Activated CD4-positive, alpha-beta T cell treated with anti-CD3 and anti-CD28 coated beads for 36 hours (primary cell): ENCODE data around the gene UBE2O. TPM values are rescaled to one million over a fixed set of nuclear protein-coding genes. Genes with fewer than 3 reads are reported as not detected.

Experiments used
- ATAC-seq: fragments of 200-7000 bp; cut with Tn5 transposase; one replicate; pipeline ENCODE4 v1.10.0; 2021; ENCODE audit warnings: mild to moderate bottlenecking, moderate library complexity
- CTCF ChIA-PET: fragments of 350-600 bp; sonication (Branson Sonifier 250); formaldehyde crosslinking; loops from one replicate; lab custom pipeline; 2021; ENCODE audit warnings: antibody characterized with exemption; lab: Charles Lee
- POLR2A ChIA-PET: fragments of 350-600 bp; sonication (Branson Sonifier 250); formaldehyde crosslinking; loops from one replicate; lab custom pipeline; 2021; ENCODE audit warnings: antibody characterized with exemption, inconsistent platforms; lab: Charles Lee
- DNase-seq: peaks from one replicate; pipeline ENCODE4 v3.0.0-alpha.2; 2020
- H3K27ac Mint-ChIP-seq: one replicate; pipeline ENCODE4 v1.8.0; 2021; ENCODE audit warnings: mixed read lengths
- H3K27me3 Mint-ChIP-seq: one replicate; pipeline ENCODE4 v1.8.0; 2021; ENCODE audit warnings: mixed read lengths
- H3K36me3 Mint-ChIP-seq: one replicate; pipeline ENCODE4 v1.8.0; 2021; ENCODE audit warnings: low read depth, mixed read lengths
- H3K4me1 Mint-ChIP-seq: one replicate; pipeline ENCODE4 v1.8.0; 2021; ENCODE audit warnings: mixed read lengths
- H3K4me3 Mint-ChIP-seq: one replicate; pipeline ENCODE4 v1.8.0; 2021; ENCODE audit warnings: mild to moderate bottlenecking, moderate library complexity, mixed read lengths
- H3K9me3 Mint-ChIP-seq: one replicate; pipeline ENCODE4 v1.8.0; 2021; ENCODE audit warnings: low read depth, mixed read lengths
- intact Hi-C, 2 experiments: fragments of 100-400 bp; cut with DNase I in 1 of 2; cut with micrococcal nuclease in 1 of 2; formaldehyde crosslinking; loops; one replicate each; pipeline versions ENCODE4 v1.14.2 to v1.15.1; 2022 to 2024; cut with DNase I, micrococcal nuclease
- total RNA-seq, 2 experiments: library from RNA; stranded (reverse); gene quantifications; one replicate each; pipeline ENCODE4 v1.2.3, GENCODE V29; 2021

The UBE2O gene
- total RNA-seq, result 10 to 100 TPM; 28.1 to 30.7 TPM

DNA sequence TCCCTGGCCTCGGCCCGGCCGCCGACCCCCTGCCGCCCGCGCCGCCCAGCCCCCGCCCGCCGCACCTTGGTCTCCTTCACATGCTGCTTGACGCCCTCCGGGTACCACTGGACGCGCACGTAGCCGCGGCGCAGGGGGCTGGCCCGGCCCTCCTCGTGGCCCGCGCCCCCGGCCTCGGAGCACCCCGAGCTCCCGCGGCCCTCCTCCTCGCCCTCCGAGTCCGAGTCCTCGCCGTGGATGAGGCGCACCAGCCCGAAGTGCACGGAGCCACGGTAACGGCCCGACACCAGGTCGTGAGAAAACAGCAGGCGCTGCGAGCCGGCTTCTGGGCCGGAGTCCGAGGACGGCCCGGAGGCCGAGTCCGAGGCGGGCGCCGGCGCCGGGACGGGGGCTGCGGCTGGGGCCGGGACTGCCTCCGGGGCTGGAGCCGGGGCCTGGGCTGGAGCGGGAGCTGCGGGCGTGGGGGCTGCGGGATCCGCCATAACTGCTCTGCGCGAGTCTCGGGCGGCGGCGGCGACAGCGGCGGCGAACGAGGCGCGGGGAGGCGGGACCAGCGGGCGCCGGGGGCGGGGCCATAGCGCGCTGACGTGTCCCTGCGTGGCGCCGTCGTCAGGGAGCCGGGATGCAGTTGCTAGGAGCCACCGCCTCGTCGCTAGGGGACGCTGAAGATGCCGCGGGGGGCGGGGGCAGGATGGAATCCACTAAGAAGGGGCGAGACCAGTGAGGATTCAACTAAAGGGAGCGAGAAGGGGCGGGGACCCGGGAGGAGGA, at the start of gene UBE2O:
UBE2O (minus strand) TSS at position 493 of the 771 bp plus-strand sequence; CDS start at position 482, 11 bp downstream.
- DNase-seq, result peak; percentile 96
- Mint-ChIP-seq H3K27me3 (no peaks in the 10 kb centered on the region), H3K4me1 (peaks cover 36% of the 10 kb centered on the region), H3K27ac (peak within 1 kb of the TSS; percentile 55), H3K4me3 (peak within 1 kb of the TSS; percentile 84), H3K36me3 (peaks cover 2% of the 10 kb centered on the region), H3K9me3 (no peaks in the 10 kb centered on the region)
- ChIA-PET CTCF (interaction anchor here (0.6 to 2.2 kb wide), 12 partner anchors 14 to 537 kb away, joined by 3 to 9 read pairs (median 4); partner anchors contain the start of genes AANAT and SPHK1), POLR2A (interaction anchor here (0.6 kb wide), 1 partner anchor 679 kb away, joined by 3 read pairs; no protein-coding TSS in a partner anchor)
- intact Hi-C loops, result loop anchor here (1.0 to 10.0 kb wide), 13 partner anchors 44 to 832 kb away; partner anchors contain the start of genes JMJD6 (in 1 of the 2), METTL23 (in 1 of the 2), PRPSAP1 (in 1 of the 2) and RHBDF2 (in 1 of the 2)
- ATAC-seq, result peak; percentile 96

DNA sequence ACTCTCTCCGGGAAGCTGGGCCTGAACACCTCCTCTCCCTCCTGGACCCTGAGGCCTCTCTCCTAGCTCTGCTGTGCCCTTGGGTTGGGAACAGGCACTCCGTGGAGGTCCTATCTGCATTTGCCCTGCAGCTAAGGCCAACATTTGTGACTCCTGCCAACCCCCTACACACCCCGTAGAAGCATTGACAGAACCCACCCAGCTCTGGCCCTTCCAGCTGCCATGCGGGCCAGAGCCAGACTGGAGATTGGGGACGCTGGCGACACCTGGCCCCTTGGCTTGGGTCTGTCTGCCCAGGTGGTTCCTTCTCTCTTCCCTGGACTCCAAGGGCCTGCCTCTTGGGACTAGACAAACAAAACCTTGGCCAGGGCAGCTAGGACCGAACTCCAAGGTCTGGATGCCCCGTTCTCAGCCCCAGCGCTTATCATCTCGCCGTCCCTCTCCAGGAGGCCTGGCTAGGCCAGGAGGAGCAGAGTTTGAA, 48.9 kb upstream of the UBE2O start:
- Mint-ChIP-seq H3K4me1 (peaks cover 36% of the 10 kb centered on the region), H3K4me3 (peak overlapping the region; percentile 87), H3K9me3 (no peaks in the 10 kb centered on the region), H3K27ac (peak overlapping the region; percentile 94), H3K27me3 (no peaks in the 10 kb centered on the region), H3K36me3 (peaks cover 2% of the 10 kb centered on the region)
- CTCF ChIA-PET, result interaction anchor here (0.9 to 2.2 kb wide), 12 partner anchors 9 to 104 kb away, joined by 3 to 11 read pairs (median 4); partner anchors contain the start of gene AANAT
- POLR2A ChIA-PET, result interaction anchor here (1.1 kb wide), 1 partner anchor 13 kb away, joined by 3 read pairs; no protein-coding TSS in a partner anchor
- intact Hi-C loops, result loop anchor here (1.0 to 10.0 kb wide), 9 partner anchors 9 to 986 kb away; partner anchors contain the start of genes ACOX1 (in 1 of the 2), EXOC7 (in 1 of the 2), PRPSAP1 (in 1 of the 2) and SPHK1 (in 1 of the 2)
- DNase-seq, result no peak
- no peak for ATAC-seq

GRCh38 chr17:76501018-76501826, 48.3 kb upstream of the UBE2O start, which contains the start of gene RHBDF2:
Gene RHBDF2, minus strand, starts transcription at chr17:76501423. Its CDS starts 19,899 bp downstream, at chr17:76481524.
- no peaks in the 10 kb centered on the region for H3K9me3 Mint-ChIP-seq
- H3K4me1 Mint-ChIP-seq, result peaks cover 29% of the 10 kb centered on the region
- peak within 1 kb of the TSS; percentile 87 for H3K4me3 Mint-ChIP-seq
- ATAC-seq, result peak; percentile 91
- peak within 1 kb of the TSS; percentile 94 for H3K27ac Mint-ChIP-seq
- H3K27me3 Mint-ChIP-seq, result no peaks in the 10 kb centered on the region
- ChIA-PET CTCF (interaction anchor here (0.9 to 2.0 kb wide), 5 partner anchors 8 to 92 kb away, joined by 3 to 9 read pairs (median 4); partner anchors contain the start of gene UBE2O), POLR2A (no interaction called here)
- peak; percentile 98 for DNase-seq
- H3K36me3 Mint-ChIP-seq, result peaks cover 2% of the 10 kb centered on the region
- intact Hi-C loops, result loop anchor here (1.0 to 10.0 kb wide), 9 partner anchors 8 to 985 kb away; partner anchors contain the start of genes ACOX1 (in 1 of the 2), EXOC7 (in 1 of the 2), PRPSAP1 (in 1 of the 2) and SPHK1 (in 1 of the 2)

DNA sequence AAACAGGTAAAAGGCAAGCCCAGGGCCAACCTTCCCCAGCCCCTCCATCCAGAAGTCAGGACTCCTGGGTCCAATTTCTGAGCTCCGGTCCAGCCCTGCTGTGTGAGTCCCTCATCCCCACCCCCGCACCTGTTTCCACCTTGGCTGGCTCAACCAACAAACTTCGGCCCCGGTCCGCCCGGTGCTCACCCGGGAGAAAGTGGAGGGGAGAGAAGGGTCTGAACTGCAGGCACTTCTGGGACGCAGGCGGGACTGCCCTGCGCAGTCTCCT, 47.7 kb upstream of the UBE2O start:
- H3K36me3 Mint-ChIP-seq, result peaks cover 2% of the 10 kb centered on the region
- ATAC-seq, result peak; percentile 27

GRCh38 chr17:76500074-76500746, 47.3 kb upstream of the UBE2O start:
- no peak for DNase-seq
- intact Hi-C loops, result loop anchor here in 1 of 2 experiments (10.0 kb wide), 1 partner anchor 395 kb away; the partner anchor contains the start of gene EXOC7
- Mint-ChIP-seq H3K4me3 (peak overlapping the region; percentile 87), H3K4me1 (peaks cover 28% of the 10 kb centered on the region), H3K36me3 (peaks cover 2% of the 10 kb centered on the region), H3K9me3 (no peaks in the 10 kb centered on the region), H3K27ac (peak overlapping the region; percentile 51), H3K27me3 (no peaks in the 10 kb centered on the region)
- ATAC-seq, result no peak
- POLR2A ChIA-PET, result no interaction called here
- CTCF ChIA-PET, result interaction anchor here (1.2 to 2.0 kb wide), 4 partner anchors 9 to 47 kb away, joined by 4 to 9 read pairs (median 6); partner anchors contain the start of genes AANAT and UBE2O

More for the DNA sequence above, 47.7 kb upstream of the UBE2O start:
- Mint-ChIP-seq H3K4me3 (peak overlapping the region; percentile 87), H3K27ac (peak overlapping the region; percentile 51), H3K9me3 (no peaks in the 10 kb centered on the region), H3K4me1 (peaks cover 28% of the 10 kb centered on the region), H3K27me3 (no peaks in the 10 kb centered on the region)
- ChIA-PET CTCF (interaction anchor here (1.6 to 2.0 kb wide), 2 partner anchors 23 to 48 kb away, joined by 4 to 9 read pairs; partner anchors contain the start of gene UBE2O), POLR2A (no interaction called here)
- peak; percentile 22 for DNase-seq
- intact Hi-C loops, result loop anchor here (1.0 to 10.0 kb wide), 9 partner anchors 7 to 984 kb away; partner anchors contain the start of genes ACOX1 (in 1 of the 2), EXOC7 (in 1 of the 2), PRPSAP1 (in 1 of the 2) and SPHK1 (in 1 of the 2)

DNA sequence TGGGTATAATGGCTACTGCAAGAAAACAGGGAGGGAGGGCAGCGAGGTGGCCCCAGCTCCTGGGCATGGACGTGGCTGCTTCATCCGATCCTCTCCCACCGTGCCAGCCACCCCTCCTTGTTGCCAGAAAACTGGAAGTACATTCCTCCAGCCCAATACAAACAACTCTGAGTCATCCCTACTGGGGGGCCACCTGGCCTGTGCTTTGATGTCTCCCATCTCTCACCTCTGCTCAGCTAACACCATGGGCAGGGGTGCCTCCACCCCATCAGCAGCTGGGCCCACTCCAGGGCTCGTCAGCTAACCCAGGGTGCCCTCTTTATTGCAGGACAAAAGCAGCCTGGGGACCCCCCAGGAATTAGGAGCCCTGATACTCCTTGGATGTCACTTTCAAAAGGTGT, 46.3 kb upstream of the UBE2O start:
- no peak overlapping the region for H3K27ac Mint-ChIP-seq
- H3K9me3 Mint-ChIP-seq, result no peaks in the 10 kb centered on the region
- intact Hi-C loops, result no loop called here
- CTCF ChIA-PET, result interaction anchor here (1.2 to 2.0 kb wide), 5 partner anchors 8 to 47 kb away, joined by 4 to 9 read pairs (median 5); partner anchors contain the start of genes AANAT and UBE2O
- no peak for DNase-seq
- peaks cover 28% of the 10 kb centered on the region for H3K4me1 Mint-ChIP-seq
- no peak for ATAC-seq
- POLR2A ChIA-PET, result interaction anchor here (0.7 kb wide), 1 partner anchor 22 kb away, joined by 8 read pairs; no protein-coding TSS in a partner anchor
- peak overlapping the region; percentile 87 for H3K4me3 Mint-ChIP-seq
- peaks cover 2% of the 10 kb centered on the region for H3K36me3 Mint-ChIP-seq
- no peaks in the 10 kb centered on the region for H3K27me3 Mint-ChIP-seq

GRCh38 chr17:76498876-76499251, 45.9 kb upstream of the UBE2O start:
- H3K9me3 Mint-ChIP-seq, result no peaks in the 10 kb centered on the region
- H3K4me1 Mint-ChIP-seq, result peaks cover 30% of the 10 kb centered on the region
- CTCF ChIA-PET, result interaction anchor here (1.1 to 2.0 kb wide), 4 partner anchors 9 to 46 kb away, joined by 4 to 9 read pairs (median 6); partner anchors contain the start of genes AANAT and UBE2O
- H3K27ac Mint-ChIP-seq, result peak overlapping the region; percentile 13
- peaks cover 2% of the 10 kb centered on the region for H3K36me3 Mint-ChIP-seq
- no peak overlapping the region for H3K4me3 Mint-ChIP-seq
- POLR2A ChIA-PET, result interaction anchor here (0.7 kb wide), 1 partner anchor 22 kb away, joined by 8 read pairs; no protein-coding TSS in a partner anchor
- no peaks in the 10 kb centered on the region for H3K27me3 Mint-ChIP-seq
- ATAC-seq (no peak), DNase-seq (no peak)
- intact Hi-C loops, result no loop called here

GRCh38 chr17:76497979-76498875, 45.3 kb upstream of the UBE2O start:
- ChIA-PET CTCF (interaction anchor here (0.5 to 1.6 kb wide), 4 partner anchors 9 to 434 kb away, joined by 3 to 5 read pairs (median 4); no protein-coding TSS in a partner anchor), POLR2A (no interaction called here)
- intact Hi-C loops, result no loop called here
- Mint-ChIP-seq H3K4me3 (no peak overlapping the region), H3K36me3 (peaks cover 2% of the 10 kb centered on the region), H3K9me3 (no peaks in the 10 kb centered on the region), H3K27ac (peak overlapping the region; percentile 13), H3K27me3 (no peaks in the 10 kb centered on the region), H3K4me1 (peaks cover 37% of the 10 kb centered on the region)
- ATAC-seq (no peak), DNase-seq (no peak)

DNA sequence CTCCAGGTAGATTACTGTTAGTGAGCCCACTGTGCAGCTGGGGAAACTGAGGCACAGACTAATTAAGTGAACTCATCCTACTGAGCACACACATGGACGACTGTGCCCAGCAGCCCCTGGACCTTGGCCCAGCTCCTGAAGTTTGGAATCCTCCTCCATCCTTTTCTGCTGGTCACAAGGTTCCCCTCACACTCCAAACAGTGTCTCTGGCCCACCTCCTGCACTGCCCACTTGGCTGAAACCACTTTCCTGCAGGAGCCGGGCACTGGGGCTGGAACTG, 44.7 kb upstream of the UBE2O start:
- Mint-ChIP-seq H3K9me3 (no peaks in the 10 kb centered on the region), H3K4me3 (no peak overlapping the region), H3K27ac (no peak overlapping the region), H3K4me1 (peaks cover 43% of the 10 kb centered on the region), H3K36me3 (peaks cover 2% of the 10 kb centered on the region), H3K27me3 (no peaks in the 10 kb centered on the region)
- CTCF ChIA-PET, result interaction anchor here (0.5 to 1.6 kb wide), 2 partner anchors 10 to 321 kb away, joined by 3 to 5 read pairs; no protein-coding TSS in a partner anchor
- DNase-seq, result no peak
- intact Hi-C loops, result no loop called here
- no peak for ATAC-seq
- POLR2A ChIA-PET, result no interaction called here
